NCI-H446 (cell line): Measurements from ENCODE around the gene OS9.
"Not testable (repeated sequence)": the region's sequence is repeated elsewhere in the genome, so short reads cannot be mapped to it uniquely, and the experiment has no call there.

ENCODE experiments used
- DNase-seq, 2 experiments: peaks; one replicate each; lab custom pipeline; 2025; lab: John Stamatoyannopoulos, UW

Gene OS9

DNA sequence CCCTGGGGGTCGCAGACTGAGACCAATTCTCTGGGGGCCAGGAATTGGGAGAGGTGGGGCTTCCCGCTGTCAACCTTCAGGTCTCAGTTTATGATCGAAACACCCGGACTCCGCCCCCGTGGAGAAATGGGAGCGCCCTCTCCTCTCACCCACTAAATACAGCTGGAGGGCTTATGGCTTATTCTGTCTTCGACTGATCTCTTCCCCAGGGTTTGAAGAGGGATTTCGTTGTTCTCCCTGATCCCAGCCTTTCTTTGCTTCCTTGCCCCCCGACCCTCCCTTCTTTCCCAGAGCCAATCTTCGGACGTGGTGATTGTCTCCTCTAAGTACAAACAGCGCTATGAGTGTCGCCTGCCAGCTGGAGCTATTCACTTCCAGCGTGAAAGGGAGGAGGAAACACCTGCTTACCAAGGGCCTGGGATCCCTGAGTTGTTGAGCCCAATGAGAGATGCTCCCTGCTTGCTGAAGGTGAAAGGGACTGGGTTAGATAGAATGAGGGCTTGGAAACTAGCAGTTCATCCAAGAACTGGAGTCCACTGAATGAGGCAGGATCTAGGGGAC, 607 bp downstream of the OS9 start:
- DNase-seq = no peak

GRCh38 chr12:57695770-57696432, 2.0 kb downstream of the OS9 start:
- DNase-seq = no peak

DNA sequence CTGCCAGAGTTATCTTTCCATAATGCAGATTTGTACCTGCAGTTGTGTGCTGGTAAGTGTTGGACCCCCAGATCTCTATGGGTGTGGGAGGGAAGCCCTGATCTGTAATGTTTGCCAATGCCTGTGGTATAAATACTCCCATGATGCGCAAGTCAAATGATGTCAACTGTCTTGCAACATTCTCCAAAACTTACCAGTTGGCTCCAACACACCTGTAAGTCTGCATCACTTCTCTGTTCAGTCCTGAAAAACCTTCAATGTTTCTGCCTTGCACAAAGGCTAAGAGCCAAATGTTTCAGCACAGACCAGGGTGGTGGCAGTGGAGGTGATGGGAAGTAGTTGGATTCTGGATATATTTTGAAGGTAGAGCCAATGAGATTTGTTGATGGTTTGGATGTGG, 3.1 kb downstream of the OS9 start:
- no peak for DNase-seq

DNA sequence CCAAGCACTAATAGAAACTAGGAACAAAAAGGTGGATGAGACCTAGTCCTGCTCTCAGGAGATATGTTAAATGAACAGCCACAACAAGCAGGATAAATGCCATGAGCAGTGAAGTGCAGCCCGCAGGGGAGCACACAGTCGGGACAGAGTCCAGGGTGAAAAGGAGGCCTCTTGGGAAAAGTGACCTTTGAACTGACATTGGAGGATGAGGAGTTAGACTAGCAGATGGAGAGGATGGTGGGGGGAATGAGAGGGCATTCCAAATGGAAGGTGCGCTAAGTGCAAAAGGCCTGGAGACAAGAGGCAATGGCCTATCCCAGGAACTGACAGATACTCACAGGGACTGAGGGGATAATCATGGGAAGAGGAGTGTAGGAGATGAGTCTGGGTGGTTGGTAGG, 4.5 kb downstream of the OS9 start:
- no peak for DNase-seq

DNA sequence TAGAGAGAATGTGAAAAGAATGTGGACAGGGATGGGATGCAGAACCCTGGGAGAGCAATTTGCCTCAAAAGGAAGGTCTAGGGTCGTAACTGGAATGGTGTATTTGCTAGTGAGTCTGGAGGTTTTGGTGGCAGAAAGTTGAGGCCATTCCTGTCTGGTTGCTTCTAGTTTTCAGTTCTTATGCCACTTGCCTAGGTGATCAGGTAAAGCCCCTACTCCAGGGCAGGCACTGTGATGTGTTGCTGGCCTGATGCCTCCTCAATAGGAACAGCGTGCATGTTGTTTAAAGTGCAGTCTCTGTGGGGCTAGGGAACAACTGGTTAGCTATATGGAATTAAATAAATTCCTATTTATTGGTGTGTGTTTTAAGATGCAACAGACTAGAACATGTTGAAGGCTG, 6.4 kb downstream of the OS9 start:
- DNase-seq = no peak

DNA sequence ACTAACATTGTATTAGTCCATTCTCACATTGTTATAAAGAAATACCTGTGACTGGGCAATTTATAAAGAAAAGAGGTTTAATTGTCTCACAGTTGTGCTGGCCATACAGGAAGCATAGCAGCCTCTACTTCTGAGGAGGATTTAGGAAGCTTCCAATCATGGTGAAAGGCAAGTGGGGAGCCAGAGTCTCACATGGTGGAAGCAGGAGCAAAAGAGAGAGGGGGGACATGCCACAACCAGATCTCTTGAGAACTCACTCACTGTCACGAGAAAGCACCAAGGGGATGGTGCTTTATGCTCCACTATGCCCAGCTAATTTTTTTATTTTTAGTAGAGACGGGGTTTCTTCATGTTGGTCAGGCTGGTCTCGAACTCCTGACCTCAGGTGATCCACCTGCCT, 13.3 kb downstream of the OS9 start:
- DNase-seq = no peak

DNA sequence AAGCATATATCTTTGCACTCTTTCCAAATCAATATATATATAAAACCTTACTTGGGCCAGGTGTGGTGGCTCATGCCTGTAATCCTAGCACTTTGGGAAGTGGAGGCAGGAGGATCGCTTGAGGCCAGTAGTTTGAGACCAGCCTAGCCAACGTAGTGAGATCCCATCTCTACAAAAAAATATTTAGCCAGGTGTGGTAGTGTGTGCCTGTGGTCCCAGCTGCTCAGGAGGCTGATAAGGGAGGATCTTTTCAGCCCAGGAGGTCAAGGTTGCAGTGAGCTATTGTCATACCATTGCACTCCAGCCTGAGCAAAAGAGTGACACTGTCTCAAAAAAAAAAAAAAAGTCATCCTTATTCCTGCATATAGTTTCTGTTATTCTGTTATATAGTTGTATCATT, 14.4 kb downstream of the OS9 start:
- no peak for DNase-seq

- no peak for DNase-seq
Measured at GRCh38 chr12:57712701-57713100, 18.8 kb downstream of the OS9 start.

DNA sequence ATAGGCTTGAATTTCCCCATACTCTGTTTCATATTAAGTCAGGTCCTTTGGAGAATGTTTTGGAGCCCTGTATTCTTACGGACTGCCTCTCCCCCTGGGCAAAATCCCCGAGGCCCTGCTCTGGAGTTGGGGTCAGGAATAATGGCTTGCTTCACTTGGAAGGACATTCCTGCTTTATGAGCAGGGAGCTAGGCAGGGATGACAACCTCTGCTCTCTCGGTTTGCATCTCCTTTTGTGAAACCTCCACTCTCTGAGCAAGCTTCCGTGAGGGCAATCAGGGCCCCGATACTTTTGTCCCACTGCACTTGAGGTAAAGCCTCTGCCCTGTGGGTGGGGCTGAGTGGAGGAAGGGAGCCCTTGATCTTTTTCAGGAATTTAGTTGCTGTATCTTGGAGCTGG, 19.3 kb downstream of the OS9 start:
- no peak for DNase-seq

GRCh38 chr12:57715036-57715748, 21.3 kb downstream of the OS9 start:
- not testable (repeated sequence) for DNase-seq

- no peak for DNase-seq
Measured at GRCh38 chr12:57715786-57716185, 21.9 kb downstream of the OS9 start.

DNA sequence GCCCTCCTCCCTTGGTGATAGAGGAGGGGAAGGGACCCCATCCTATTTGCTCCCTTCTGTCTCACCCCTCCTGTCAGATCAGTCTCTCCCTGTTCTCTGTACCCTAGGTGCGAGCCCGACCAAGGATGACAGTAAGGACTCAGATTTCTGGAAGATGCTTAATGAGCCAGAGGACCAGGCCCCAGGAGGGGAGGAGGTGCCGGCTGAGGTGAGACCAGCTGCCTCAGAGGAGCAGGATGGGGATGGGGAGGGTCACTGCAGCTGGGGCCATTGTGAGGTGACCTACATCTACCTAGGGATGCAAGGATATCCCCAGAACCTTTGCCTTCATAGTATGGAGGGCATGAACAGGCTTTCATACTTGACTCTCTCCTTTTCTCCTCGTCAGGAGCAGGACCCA, 22.4 kb downstream of the OS9 start:
- no peak for DNase-seq

- DNase-seq = no peak
Measured at GRCh38 chr12:57717131-57717530, 23.2 kb downstream of the OS9 start.

DNA sequence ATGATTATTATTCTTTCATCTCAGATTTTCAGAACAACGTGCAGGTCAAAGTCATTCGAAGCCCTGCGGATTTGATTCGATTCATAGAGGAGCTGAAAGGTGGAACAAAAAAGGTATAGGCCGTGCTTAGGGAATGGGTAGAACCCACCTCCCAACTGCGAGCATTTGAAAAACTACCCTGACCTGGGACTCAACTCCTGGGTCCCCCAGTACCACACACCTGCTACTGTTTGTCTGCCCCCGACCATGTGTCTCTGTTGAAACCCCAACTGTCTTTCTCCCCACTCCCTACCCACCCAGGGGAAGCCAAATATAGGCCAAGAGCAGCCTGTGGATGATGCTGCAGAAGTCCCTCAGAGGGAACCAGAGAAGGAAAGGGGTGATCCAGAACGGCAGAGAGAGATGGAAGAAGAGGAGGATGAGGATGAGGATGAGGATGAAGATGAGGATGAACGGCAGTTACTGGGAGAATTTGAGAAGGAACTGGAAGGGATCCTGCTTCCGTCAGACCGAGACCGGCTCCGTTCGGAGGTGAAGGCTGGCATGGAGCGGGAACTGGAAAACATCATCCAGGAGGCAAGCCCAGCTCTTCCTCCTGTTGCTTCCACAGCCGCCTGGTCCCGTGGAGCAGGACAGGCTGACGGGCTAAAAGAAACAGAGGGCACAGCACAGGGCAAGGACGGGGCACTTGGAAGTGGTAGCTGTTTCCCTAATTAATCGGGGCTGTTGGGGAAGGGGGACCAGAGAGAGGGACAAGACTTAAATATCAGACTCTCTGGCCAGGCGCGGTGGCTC, 24.1 kb downstream of the OS9 start:
- DNase-seq = no peak

- DNase-seq = no peak
Measured at GRCh38 chr12:57718641-57719528, 25.0 kb downstream of the OS9 start.

GRCh38 chr12:57719777-57720605, 26.1 kb downstream of the OS9 start:
- no peak for DNase-seq

GRCh38 chr12:57720606-57721595, 27.0 kb downstream of the OS9 start:
- no peak for DNase-seq

GRCh38 chr12:57721846-57722608, 28.1 kb downstream of the OS9 start:
- DNase-seq = not testable (repeated sequence)
